ENCODE measurements around the gene NRK.
"Not testable (repeated sequence)": the region's sequence is repeated elsewhere in the genome, so short reads cannot be mapped to it uniquely, and the experiment has no call there.

The NRK gene, protein sequence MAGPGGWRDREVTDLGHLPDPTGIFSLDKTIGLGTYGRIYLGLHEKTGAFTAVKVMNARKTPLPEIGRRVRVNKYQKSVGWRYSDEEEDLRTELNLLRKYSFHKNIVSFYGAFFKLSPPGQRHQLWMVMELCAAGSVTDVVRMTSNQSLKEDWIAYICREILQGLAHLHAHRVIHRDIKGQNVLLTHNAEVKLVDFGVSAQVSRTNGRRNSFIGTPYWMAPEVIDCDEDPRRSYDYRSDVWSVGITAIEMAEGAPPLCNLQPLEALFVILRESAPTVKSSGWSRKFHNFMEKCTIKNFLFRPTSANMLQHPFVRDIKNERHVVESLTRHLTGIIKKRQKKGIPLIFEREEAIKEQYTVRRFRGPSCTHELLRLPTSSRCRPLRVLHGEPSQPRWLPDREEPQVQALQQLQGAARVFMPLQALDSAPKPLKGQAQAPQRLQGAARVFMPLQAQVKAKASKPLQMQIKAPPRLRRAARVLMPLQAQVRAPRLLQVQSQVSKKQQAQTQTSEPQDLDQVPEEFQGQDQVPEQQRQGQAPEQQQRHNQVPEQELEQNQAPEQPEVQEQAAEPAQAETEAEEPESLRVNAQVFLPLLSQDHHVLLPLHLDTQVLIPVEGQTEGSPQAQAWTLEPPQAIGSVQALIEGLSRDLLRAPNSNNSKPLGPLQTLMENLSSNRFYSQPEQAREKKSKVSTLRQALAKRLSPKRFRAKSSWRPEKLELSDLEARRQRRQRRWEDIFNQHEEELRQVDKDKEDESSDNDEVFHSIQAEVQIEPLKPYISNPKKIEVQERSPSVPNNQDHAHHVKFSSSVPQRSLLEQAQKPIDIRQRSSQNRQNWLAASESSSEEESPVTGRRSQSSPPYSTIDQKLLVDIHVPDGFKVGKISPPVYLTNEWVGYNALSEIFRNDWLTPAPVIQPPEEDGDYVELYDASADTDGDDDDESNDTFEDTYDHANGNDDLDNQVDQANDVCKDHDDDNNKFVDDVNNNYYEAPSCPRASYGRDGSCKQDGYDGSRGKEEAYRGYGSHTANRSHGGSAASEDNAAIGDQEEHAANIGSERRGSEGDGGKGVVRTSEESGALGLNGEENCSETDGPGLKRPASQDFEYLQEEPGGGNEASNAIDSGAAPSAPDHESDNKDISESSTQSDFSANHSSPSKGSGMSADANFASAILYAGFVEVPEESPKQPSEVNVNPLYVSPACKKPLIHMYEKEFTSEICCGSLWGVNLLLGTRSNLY (N-terminal part only)

GRCh38 chrX:105822138-105823091 lies at the start of gene NRK:
TSS of gene NRK (plus strand) at chrX:105822539. CDS start at chrX:105822846, 307 bp downstream.
- DNase-seq (ENCODE audit: low spot score), result no peak

DNA sequence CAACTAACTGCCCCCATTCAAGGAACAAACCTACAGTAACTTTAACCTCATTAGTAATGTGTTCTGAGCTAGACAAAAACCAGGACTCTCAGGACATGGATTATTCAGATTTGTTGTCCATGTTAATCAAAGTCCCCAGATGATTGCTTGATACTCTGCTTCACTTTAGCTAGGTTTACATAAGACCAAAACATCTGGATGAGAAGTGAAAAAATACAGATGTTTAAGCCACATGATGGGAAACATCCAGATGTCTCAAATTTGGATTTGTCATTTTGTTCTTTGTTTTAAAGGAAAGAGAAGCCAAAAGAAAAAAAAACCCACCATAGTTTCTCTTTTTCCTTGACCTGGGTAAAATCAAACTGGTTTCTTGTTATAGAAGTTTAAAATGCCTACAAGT lies 48.5 kb upstream of the NRK start:
- no peak for DNase-seq (ENCODE audit: low spot score)

DNA sequence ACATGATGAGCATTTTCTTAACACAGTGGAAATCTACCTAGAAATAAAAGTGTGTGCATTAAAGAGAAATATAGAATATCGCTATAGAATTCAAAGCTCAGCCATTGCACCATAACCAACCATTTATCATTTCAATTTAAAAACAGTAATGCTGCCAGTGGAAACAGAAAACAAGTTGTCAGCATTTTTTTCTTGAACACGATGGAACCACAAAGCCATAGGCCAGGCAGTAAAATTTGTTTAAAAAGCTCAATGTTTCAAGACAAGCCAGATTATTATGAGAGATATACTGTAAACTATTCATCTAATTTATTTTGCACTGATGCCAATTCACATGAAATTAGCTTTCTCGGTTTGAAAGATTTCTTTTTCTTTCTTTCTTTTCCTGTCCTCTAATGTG lies 46.7 kb upstream of the NRK start:
- DNase-seq (ENCODE audit: low spot score), result no peak

- no peak for DNase-seq (ENCODE audit: low spot score)
Measured at GRCh38 chrX:105781804-105782203, 40.5 kb upstream of the NRK start.

DNA sequence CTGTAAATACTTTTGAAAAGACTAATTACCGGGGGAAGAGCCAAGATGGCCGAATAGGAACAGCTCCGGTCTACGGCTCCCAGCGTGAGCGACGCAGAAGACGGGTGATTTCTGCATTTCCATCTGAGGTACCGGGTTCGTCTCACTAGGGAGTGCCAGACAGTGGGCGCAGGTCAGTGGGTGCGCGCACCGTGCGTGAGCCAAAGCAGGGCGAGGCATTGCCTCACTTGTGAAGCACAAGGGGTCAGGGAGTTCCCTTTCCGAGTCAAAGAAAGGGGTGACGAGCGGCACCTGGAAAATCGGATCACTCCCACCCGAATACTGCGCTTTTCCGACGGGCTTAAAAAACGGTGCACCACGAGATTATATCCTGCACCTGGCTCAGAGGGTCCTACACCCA lies 25.5 kb upstream of the NRK start:
- not testable (repeated sequence) for DNase-seq (ENCODE audit: low spot score)

- no peak for DNase-seq (ENCODE audit: low spot score)
Measured at GRCh38 chrX:105803891-105804290, 18.4 kb upstream of the NRK start.

DNA sequence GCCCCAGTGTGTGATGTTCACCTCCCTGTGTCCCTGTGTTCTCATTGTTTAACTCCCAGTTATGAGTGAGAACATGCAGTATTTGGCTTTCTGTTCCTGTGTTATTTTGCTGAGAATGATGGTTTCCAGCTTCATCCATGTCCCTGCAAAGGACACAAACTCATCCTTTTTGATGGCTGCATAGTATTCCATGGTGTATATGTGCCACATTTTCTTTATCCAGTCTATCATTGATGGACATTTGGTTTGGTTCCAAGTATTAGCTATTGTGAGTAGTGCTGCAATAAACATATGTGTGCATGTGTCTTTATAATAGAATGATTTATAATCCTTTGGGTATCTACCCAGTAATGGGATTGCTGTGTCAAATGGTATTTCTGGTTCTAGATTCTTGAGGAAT lies 16.7 kb upstream of the NRK start:
- not testable (repeated sequence) for DNase-seq (ENCODE audit: low spot score)

- DNase-seq (ENCODE audit: low spot score), result no peak
Measured at GRCh38 chrX:105816517-105816916, 5.8 kb upstream of the NRK start.

DNA sequence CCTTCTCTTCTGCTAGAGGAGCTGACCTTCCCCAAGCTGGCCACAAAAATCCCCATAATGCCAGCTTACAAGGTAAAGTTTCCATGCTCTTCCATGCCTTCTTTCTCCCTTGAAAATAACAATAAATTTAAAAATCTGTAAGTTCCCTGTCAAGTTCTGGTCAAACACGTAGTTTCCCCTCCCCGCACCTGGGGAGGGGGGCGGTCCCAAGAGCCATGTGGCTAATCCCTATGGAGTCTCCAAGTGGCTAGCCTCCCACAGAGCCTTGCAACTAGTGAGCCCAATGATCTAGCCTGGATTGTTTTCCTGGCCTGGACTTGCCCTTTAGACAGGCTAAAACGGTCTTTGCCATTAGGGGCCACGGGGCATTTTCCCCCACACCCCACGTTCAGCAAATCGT lies 2.1 kb upstream of the NRK start:
- no peak for DNase-seq (ENCODE audit: low spot score)

DNA sequence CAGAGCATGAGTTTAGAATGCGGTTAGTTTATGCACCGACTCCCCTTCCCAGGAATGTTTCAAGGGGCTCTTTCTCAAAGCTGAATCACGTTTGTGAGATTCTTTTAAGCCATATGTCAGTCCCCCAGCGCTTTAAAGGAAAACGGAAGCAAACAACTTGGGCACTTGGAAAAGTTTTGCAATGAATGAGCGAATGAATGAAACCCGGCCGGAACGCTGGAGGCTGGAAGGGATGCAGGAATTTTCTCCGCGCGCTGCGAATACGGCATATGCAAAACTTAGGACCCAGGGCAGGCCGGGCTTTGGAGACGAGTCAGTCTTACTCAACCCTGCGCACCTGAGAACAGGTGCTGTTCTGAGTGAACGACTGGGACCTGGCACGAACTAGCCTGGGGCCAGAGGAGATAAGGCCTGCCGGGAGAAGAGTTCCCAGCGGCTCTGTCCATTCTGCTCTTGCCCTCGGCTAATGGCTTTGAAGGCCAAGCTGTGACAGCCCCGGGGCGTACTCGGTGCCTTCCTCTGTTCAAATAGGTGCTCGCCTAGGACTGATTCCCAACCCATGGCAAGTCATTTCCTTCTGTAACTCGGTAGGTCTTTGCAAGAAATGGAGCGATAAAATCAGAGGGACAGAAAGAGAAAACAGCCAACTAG lies 743 bp upstream of the NRK start:
- no peak for DNase-seq (ENCODE audit: low spot score)

GRCh38 chrX:105823092-105823455 lies 735 bp downstream of the NRK start:
- DNase-seq (ENCODE audit: low spot score), result no peak

- DNase-seq (ENCODE audit: low spot score), result no peak
Measured at GRCh38 chrX:105829011-105829410, 6.7 kb downstream of the NRK start.

DNA sequence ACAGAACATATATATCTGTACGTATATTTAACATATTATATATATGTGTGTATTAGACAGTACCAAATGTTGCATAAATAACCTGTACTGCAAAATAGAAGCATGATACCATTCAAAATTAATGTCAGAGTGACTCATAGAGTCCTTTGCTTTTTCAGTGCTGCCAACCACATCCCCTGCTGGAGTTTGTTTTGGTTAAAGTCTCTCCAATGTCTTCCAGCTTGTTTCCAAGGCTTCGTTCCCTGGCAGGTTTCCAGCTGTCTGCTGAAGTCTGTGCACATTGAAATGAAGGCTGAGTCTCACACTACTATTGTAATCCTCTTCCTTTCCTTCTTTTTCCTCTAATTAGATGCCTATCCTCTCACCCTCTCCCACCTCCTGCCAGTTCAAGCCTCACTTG lies 14.9 kb downstream of the NRK start:
- DNase-seq (ENCODE audit: low spot score), result peak; percentile 0

GRCh38 chrX:105845631-105846030 lies 23.3 kb downstream of the NRK start:
- DNase-seq (ENCODE audit: low spot score), result no peak

GRCh38 chrX:105850100-105850499 lies 27.8 kb downstream of the NRK start:
- not testable (repeated sequence) for DNase-seq (ENCODE audit: low spot score)

- DNase-seq (ENCODE audit: low spot score), result no peak
Measured at GRCh38 chrX:105865709-105866108, 43.4 kb downstream of the NRK start.

GRCh38 chrX:105869701-105870100 lies 47.4 kb downstream of the NRK start:
- no peak for DNase-seq (ENCODE audit: low spot score)

DNA sequence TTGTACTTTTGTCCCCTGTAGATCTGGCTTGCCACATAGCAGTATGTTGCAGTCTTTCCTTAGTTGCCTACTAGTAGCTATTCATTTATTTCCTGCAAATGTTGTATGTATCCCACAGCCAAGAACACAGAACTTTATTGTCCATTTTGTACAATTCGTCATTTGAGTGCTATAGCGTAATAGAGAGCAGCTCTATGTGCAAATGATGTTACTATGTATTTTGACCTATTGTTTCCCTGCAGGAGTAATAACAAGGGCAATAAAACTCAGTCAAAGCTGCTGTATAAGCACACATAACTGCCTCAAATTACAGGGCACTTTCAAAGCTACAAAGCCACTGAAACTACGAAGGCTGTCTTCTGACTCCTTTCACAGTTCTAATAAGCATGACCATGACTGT lies 48.1 kb downstream of the NRK start:
- no peak for DNase-seq (ENCODE audit: low spot score)

- no peak for DNase-seq (ENCODE audit: low spot score)
Measured at GRCh38 chrX:105872941-105873340, 50.6 kb downstream of the NRK start.

- no peak for DNase-seq (ENCODE audit: low spot score)
Measured at GRCh38 chrX:105874790-105875189, 52.5 kb downstream of the NRK start.

GRCh38 chrX:105876658-105877057 lies 54.3 kb downstream of the NRK start:
- peak; percentile 2 for DNase-seq (ENCODE audit: low spot score)
